Fibroblast of lung (primary cell): ENCODE data around the gene NAV3.

ENCODE experiments used
- EZH2 ChIP-seq: IDR thresholded peaks from 2 replicates; pipeline ENCODE4 v1.5.1; 2012; ENCODE audit warnings: low read length, control low read depth, mild to moderate bottlenecking; ENCODE audit errors: missing control alignments
- TF ChIP-seq, protein P1 (sequence below), 2 donors: IDR thresholded peaks in 1 of 2; conservative IDR thresholded peaks in 1 of 2; 1 replicate in 1 of 2; 2 replicates in 1 of 2; pipeline ENCODE4 v1.5.1; 2011 to 2012; ENCODE audit warnings: low read length in 2 of 2, control low read depth in 1 of 2, inconsistent platforms in 1 of 2, low read depth in 1 of 2, mild to moderate bottlenecking in 1 of 2

DNA sequence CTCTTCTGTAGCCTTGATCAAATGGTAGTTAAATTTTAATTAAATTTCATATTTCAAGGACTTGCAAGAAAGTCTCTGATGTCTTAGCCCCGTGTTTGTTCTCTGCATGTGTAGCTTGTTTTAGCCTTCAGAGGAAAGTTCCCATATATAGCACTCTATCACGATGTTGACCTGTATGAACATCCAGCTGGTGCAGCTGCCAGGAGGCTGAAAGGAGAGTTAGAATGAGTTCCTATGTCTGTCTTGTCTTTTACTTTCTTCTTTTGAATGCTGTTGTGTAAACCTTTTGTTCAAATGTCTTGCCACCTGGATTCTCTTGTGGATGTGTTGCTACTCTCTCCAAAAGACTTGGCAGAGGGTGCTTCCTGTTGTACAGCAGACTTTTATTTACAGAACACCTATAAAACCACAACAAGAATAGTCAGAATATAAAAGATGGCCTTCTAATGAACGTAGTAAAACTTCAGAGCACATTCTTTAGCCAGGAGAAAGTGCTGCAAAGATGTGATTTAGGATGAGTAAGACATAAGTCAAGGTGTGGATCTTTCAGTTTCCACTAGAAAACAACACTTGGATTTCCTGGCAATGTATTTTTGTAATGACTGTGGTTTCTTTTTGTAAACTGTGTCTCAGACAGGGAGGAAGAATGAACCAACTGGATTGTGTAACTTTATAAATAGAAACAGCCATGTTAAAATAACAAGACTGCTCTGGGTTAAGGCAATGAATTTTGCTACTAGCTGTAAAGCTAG is 17.2 kb downstream of the NAV3 start:
- TF ChIP-seq, protein P1, sequence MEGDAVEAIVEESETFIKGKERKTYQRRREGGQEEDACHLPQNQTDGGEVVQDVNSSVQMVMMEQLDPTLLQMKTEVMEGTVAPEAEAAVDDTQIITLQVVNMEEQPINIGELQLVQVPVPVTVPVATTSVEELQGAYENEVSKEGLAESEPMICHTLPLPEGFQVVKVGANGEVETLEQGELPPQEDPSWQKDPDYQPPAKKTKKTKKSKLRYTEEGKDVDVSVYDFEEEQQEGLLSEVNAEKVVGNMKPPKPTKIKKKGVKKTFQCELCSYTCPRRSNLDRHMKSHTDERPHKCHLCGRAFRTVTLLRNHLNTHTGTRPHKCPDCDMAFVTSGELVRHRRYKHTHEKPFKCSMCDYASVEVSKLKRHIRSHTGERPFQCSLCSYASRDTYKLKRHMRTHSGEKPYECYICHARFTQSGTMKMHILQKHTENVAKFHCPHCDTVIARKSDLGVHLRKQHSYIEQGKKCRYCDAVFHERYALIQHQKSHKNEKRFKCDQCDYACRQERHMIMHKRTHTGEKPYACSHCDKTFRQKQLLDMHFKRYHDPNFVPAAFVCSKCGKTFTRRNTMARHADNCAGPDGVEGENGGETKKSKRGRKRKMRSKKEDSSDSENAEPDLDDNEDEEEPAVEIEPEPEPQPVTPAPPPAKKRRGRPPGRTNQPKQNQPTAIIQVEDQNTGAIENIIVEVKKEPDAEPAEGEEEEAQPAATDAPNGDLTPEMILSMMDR (conservative IDR thresholded peaks at IDR 0.05 in 1 of 2, IDR thresholded peaks at IDR 0.05 in 1 of 2; ENCODE audit: low read depth in 1 of 2, low read length in 2 of 2): no peak
- no peak for TF ChIP-seq EZH2
